B cell (primary cell): Measurements from ENCODE around the gene IFI16. TPM values are rescaled to one million over a fixed set of nuclear protein-coding genes. Genes with fewer than 3 reads are reported as not detected.

Experiments
- ATAC-seq: fragments of 200-7000 bp; cut with Tn5 transposase; one replicate; pipeline ENCODE4 v1.10.0; 2021; ENCODE audit warnings: low read depth, mild to moderate bottlenecking, moderate number of reproducible peaks, moderate library complexity
- CTCF ChIA-PET: fragments of 350-600 bp; sonication (Branson Sonifier 250); formaldehyde crosslinking; loops from one replicate; lab custom pipeline; 2021; ENCODE audit warnings: antibody characterized with exemption, inconsistent platforms; lab: Charles Lee
- POLR2A ChIA-PET: fragments of 350-600 bp; sonication (Branson Sonifier 250); formaldehyde crosslinking; loops from one replicate; lab custom pipeline; 2021; ENCODE audit warnings: antibody characterized with exemption; lab: Charles Lee
- DNase-seq: peaks from one replicate; pipeline ENCODE4 v3.0.0; 2013
- H2AFZ ChIP-seq: 2 replicates; pipeline ENCODE4 v1.6.1; 2012; ENCODE audit warnings: mild to moderate bottlenecking, low read depth, low read length; ENCODE audit not compliant: insufficient read depth, poor library complexity, severe bottlenecking
- H3K27ac ChIP-seq, 2 donors: 1 replicate in 1 of 2; 2 replicates in 1 of 2; pipeline ENCODE4 v1.5.1; 2012 to 2013; ENCODE audit warnings: low read length in 2 of 2, mild to moderate bottlenecking in 2 of 2, moderate library complexity in 1 of 2
- H3K27me3 ChIP-seq, 4 experiments: fragments of 200-600 bp in 1 of 4; sonication (generic) in 1 of 4; replicated peaks in 1 of 4; 1 replicate in 2 of 4; 2 replicates in 2 of 4; pipeline versions ENCODE4 v1.6.1 to v1.7.0; 2013 to 2016; ENCODE audit warnings: low read length in 3 of 4, mild to moderate bottlenecking in 2 of 4, mixed read lengths in 1 of 4, moderate library complexity in 1 of 4; ENCODE audit not compliant: insufficient read depth in 4 of 4, control insufficient read depth in 3 of 4; ENCODE audit errors: control extremely low read depth in 1 of 4
- H3K36me3 ChIP-seq, 2 experiments: replicated peaks in 1 of 2; 1 replicate in 1 of 2; 2 replicates in 1 of 2; pipeline versions ENCODE4 v1.6.1 to v1.7.1; 2013; ENCODE audit warnings: low read length in 1 of 2; ENCODE audit not compliant: insufficient read depth in 2 of 2, control insufficient read depth in 1 of 2; ENCODE audit errors: control extremely low read depth in 1 of 2, extremely low read depth in 1 of 2
- H3K4me1 ChIP-seq, 2 donors: fragments of 200-600 bp in 1 of 2; sonication (generic) in 1 of 2; 1 replicate in 1 of 2; 2 replicates in 1 of 2; pipeline versions ENCODE4 v1.5.1 to v1.6.1; 2013 to 2017; ENCODE audit warnings: low read length in 2 of 2; ENCODE audit not compliant: control insufficient read depth in 2 of 2, insufficient read depth in 2 of 2
- H3K4me2 ChIP-seq: replicated peaks from 2 replicates; pipeline ENCODE3; 2012; ENCODE audit warnings: mild to moderate bottlenecking, low read depth, low read length; ENCODE audit not compliant: poor library complexity, severe bottlenecking
- H3K4me3 ChIP-seq, 5 experiments: fragments of 200-600 bp in 1 of 5; sonication (generic) in 1 of 5; 1 replicate in 3 of 5; 2 replicates in 2 of 5; pipeline versions ENCODE4 v1.5.1 to v1.7.0; 2011 to 2016; ENCODE audit warnings: low read length in 4 of 5, mild to moderate bottlenecking in 4 of 5, low read depth in 2 of 5, control low read depth in 1 of 5, moderate library complexity in 1 of 5; ENCODE audit not compliant: insufficient read depth in 1 of 5; ENCODE audit errors: control extremely low read depth in 1 of 5, extremely low read depth in 1 of 5
- H3K79me2 ChIP-seq: fragments of 200-600 bp; sonication (generic); one replicate; pipeline ENCODE4 v1.6.0; 2016; ENCODE audit warnings: low read length; ENCODE audit not compliant: control insufficient read depth, insufficient read depth
- H3K9ac ChIP-seq: fragments of 200-600 bp; sonication (generic); 2 replicates; pipeline ENCODE4 v1.6.1; 2017; ENCODE audit warnings: mild to moderate bottlenecking, low read length, moderate library complexity
- H3K9me3 ChIP-seq, 3 donors: one replicate each; pipeline versions ENCODE4 v1.6.1 to v1.7.1; 2013; ENCODE audit warnings: low read length in 2 of 3; ENCODE audit not compliant: control insufficient read depth in 2 of 3, insufficient read depth in 1 of 3; ENCODE audit errors: control extremely low read depth in 1 of 3
- H4K20me1 ChIP-seq: 2 replicates; pipeline ENCODE4 v1.6.0; 2012; ENCODE audit warnings: mild to moderate bottlenecking, low read length; ENCODE audit not compliant: insufficient read depth, control insufficient read depth, poor library complexity, severe bottlenecking
- H3K27ac Mint-ChIP-seq: one replicate; pipeline ENCODE4 v1.8.0; 2021; ENCODE audit warnings: mixed read lengths
- H3K27me3 Mint-ChIP-seq: one replicate; pipeline ENCODE4 v1.8.0; 2021; ENCODE audit warnings: mixed read lengths
- H3K4me1 Mint-ChIP-seq: one replicate; pipeline ENCODE4 v1.8.0; 2021; ENCODE audit warnings: mixed read lengths
- H3K4me3 Mint-ChIP-seq: one replicate; pipeline ENCODE4 v1.8.0; 2021; ENCODE audit warnings: mixed read lengths
- H3K9me3 Mint-ChIP-seq: one replicate; pipeline ENCODE4 v1.8.0; 2022; ENCODE audit warnings: mixed read lengths; ENCODE audit not compliant: insufficient read depth
- EZH2 ChIP-seq: IDR thresholded peaks from 2 replicates; pipeline ENCODE4 v1.6.1; 2012; ENCODE audit warnings: borderline replicate concordance, low read depth, mild to moderate bottlenecking, moderate library complexity, low read length; ENCODE audit not compliant: insufficient read depth, poor library complexity, severe bottlenecking
- WGBS: methylation state at CpG from one replicate; pipeline ENCODE4 v1.1.5; 2013; ENCODE audit warnings: missing lambda C conversion rate; ENCODE audit not compliant: insufficient coverage; 5-methylcytosine and 5-hydroxymethylcytosine counted together
- intact Hi-C: fragments of 100-400 bp; cut with micrococcal nuclease; formaldehyde crosslinking; loops from one replicate; pipeline ENCODE4 v1.10.0; 2022
- polyA plus RNA-seq: library from polyadenylated mRNA; depleted of rRNA; stranded (reverse); fragments of >200 nt; gene quantifications from 2 replicates; pipeline ENCODE4 v1.2.3, GENCODE V29; 2012
- total RNA-seq, 2 donors: library from RNA; stranded (reverse); fragments of 120-200 nt in 1 of 2; gene quantifications; 1 replicate in 1 of 2; 2 replicates in 1 of 2; pipeline versions ENCODE4 v1.2.3 to v1.2.4, GENCODE V29; 2013 to 2022
- TF ChIP-seq, protein P1 (sequence below): fragments of 200-600 bp; IDR thresholded peaks from one replicate; pipeline ENCODE4 v1.8.0; 2022; ENCODE audit warnings: antibody characterized with exemption, mild to moderate bottlenecking

The IFI16 gene
- total and polyA plus RNA-seq, 2 donors (not counting 1 experiment from before 2014, with no cell fraction given): 89.0 to 176 TPM

DNA sequence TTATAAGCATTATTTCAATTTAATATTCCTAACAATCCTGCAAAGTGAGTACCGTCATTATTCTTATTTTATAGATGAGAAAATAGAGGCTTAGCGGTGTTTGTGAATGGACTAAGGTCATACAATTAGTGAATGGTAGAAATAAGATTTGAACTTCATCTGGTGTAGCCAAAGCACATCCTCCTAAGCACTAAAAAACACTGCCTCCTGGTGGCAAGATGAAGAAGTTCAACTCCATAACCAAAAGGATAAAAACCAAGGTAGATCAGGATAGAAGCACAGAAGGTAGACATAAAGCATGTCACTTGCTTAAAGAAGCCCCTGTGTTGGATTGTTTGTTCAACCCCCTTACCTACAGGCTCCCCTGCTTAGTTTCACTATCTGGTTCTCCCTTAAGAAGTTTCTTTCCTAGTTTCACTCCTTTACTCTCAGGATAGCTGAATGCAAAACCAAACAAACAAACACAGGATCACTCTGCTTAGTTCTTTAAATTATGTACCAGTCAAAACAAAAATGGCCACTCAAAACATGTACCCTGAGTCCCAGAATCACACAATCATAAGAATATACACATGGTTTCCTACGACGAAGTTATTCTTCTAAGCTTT, 79.6 kb downstream of the IFI16 start:
- peak; percentile 60 for DNase-seq
- intact Hi-C loops: loop anchor here (1.0 to 2.0 kb wide), 4 partner anchors 12 to 583 kb away; no protein-coding TSS in a partner anchor

More for the DNA sequence above, 79.6 kb downstream of the IFI16 start:
- Histone ChIP-seq H3K9ac (no peak overlapping the region), H3K9me3 (no peaks in the 10 kb centered on the region), H3K4me1 (peaks cover 16% of the 10 kb centered on the region in 2 donors), H3K4me3 (no peak overlapping the region), H3K4me2 (peak overlapping the region; percentile 17), H4K20me1 (no peaks in the 10 kb centered on the region), H3K27ac (no peak overlapping the region), H3K27me3 (no peaks in the 10 kb centered on the region), H3K79me2 (no peaks in the 10 kb centered on the region), H3K36me3 (no peaks in the 10 kb centered on the region), H2AFZ (no peak overlapping the region)
- POLR2A ChIA-PET: interaction anchor here (0.7 kb wide), 1 partner anchor 582 kb away, joined by 3 read pairs; no protein-coding TSS in a partner anchor
- peak overlapping the region; percentile 57 for H3K27ac Mint-ChIP-seq
- H3K27me3 Mint-ChIP-seq: no peaks in the 10 kb centered on the region
- no peak for TF ChIP-seq EZH2
- TF ChIP-seq, protein P1, sequence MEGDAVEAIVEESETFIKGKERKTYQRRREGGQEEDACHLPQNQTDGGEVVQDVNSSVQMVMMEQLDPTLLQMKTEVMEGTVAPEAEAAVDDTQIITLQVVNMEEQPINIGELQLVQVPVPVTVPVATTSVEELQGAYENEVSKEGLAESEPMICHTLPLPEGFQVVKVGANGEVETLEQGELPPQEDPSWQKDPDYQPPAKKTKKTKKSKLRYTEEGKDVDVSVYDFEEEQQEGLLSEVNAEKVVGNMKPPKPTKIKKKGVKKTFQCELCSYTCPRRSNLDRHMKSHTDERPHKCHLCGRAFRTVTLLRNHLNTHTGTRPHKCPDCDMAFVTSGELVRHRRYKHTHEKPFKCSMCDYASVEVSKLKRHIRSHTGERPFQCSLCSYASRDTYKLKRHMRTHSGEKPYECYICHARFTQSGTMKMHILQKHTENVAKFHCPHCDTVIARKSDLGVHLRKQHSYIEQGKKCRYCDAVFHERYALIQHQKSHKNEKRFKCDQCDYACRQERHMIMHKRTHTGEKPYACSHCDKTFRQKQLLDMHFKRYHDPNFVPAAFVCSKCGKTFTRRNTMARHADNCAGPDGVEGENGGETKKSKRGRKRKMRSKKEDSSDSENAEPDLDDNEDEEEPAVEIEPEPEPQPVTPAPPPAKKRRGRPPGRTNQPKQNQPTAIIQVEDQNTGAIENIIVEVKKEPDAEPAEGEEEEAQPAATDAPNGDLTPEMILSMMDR: peak; percentile 79
- no peak overlapping the region for H3K4me3 Mint-ChIP-seq
- WGBS: 100% methylated on average over 2 of the region's 4 CpGs
- peaks cover 23% of the 10 kb centered on the region for H3K4me1 Mint-ChIP-seq
- peak; percentile 48 for ATAC-seq
- CTCF ChIA-PET: interaction anchor here (0.6 to 5.3 kb wide), 24 partner anchors 12 to 1097 kb away, joined by 3 to 64 read pairs (median 4); partner anchors contain the start of genes AIM2 and IFI16
- H3K9me3 Mint-ChIP-seq: no peaks in the 10 kb centered on the region
